Activated CD4-positive, alpha-beta T cell treated with anti-CD3 and anti-CD28 coated beads, Interleukin-2, amount 50 U/mL, for 1 hour (primary cell): ENCODE results near the gene ELK3.

Experiments
- DNase-seq: peaks from one replicate; pipeline ENCODE4 v3.0.0-alpha.2; 2020

The ELK3 gene

DNA sequence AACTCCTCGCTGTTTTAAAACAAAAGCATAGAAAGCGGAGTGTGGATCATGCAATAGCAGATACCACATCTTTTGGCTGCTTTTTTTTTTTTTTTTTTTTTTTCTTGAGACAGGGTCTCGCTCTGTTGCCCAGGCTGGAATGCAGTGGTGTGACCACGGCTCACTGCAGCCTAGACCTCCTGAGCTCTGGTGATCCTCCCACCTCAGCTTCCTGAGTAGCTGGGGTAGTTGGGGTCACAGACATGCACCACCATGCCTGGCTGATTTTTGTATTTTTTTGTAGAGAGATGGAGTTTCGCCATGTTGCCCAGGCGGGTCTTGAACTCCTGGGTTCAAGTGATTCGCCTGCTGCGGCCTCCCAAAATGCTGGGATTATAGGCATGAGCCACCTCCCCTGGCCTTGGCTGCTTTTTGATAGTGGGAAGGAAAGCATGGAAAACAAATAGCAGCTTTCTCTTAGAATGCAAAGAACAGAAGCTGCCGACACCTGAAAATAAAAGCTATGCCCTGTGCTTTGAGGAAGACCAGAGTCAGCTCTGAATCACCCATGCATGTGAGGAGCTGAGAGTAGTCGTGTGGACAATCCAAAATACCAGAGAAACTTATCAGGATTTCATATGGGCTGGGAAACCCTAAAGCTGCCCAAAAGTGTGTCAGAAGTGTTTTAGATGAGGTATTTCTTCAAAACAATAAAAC lies 3.6 kb upstream of the ELK3 start:
- no peak for DNase-seq

- no peak for DNase-seq
These were observed 1.1 kb upstream of the ELK3 start for GRCh38 chr12:96192926-96193573.

DNA sequence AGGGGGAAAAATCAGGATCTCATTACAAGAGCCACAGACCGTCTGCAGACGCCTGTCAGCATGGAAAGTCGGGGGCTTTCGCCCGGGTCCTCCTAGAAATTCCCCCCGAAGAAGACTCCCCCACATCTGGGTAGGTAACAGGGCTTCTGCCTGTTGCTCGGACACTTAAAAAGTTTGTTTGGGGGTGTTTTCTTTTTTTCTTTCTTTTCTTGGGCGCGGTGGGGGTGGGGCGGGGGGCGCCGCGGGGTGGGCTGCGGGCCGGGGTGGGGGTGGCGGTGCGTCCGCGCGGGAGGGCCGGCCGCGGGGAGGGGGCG lies 358 bp downstream of the ELK3 start:
- DNase-seq: no peak

DNA sequence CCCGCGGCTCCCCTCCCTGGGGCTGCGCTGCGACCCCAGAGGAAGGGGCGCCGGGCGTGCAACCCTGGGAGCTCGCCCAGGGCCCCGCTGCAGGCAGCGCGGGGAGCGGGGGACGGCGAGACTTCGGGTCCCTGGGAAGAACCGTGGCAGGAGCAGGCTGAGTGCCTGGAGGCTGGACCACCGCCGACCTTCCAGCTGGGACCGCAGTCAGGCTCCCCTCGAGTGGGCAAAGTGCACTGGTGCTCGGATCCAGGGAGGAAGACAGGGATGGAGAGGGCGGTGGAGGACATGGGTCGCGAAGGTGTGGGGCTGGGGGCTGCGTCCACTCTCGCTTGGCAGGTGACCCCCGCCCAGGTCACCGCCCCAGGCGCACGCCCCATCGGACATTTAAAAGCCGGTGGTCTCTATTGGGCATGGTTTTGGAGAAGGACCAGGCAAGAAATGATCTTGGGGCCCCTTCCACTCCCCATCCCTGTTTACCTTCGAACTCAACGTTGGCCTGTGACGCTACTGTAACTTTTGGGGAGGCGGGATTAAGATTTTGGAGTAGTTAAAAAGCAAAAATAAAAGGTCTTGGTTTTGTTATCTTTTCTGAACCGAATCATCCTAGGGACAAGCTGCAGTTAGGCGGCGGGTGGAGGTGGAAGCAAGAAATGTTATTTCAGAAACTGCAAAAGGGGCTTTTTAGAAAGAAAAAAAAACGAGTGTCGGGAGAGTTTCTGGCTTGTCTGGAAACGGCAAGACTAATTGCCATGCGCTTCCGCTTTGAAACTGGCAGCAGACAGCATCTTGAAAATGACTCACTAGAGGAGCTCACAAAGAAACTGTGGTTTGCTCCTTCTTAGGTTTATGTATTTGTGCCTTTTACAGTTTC lies 1.0 kb downstream of the ELK3 start:
- peak; percentile 71 for DNase-seq

DNA sequence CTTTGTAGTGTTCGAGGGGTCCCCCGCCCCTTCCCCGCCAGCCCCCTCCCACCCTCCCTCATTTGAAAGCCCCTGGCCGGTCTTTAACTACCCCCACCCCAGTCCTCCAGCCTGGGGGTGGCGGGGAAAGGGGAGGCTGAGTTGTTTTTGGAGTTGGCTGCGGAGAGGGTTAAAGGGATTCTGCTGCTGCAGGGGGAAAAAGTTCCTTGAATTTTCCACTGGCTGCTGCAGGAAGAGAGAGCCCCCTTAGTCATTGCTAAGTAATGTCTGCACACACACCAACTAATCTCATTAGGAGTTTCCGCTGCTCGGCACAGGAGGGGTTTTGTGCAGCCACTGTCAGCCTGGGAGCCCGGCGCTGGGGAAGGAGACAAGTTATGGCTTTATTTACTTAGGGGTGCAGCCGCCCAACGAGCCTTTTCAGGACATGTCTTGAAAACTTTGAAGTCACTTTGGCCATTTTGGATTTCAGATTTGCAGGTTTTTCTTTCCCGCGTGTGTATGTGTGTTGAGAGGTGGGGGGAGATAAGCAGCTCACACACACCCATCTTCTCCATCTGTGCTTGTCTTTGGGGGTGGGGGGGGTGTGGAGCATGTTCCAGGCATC lies 1.8 kb downstream of the ELK3 start:
- DNase-seq: peak; percentile 58

GRCh38 chr12:96196781-96197180 lies 2.6 kb downstream of the ELK3 start:
- no peak for DNase-seq

DNA sequence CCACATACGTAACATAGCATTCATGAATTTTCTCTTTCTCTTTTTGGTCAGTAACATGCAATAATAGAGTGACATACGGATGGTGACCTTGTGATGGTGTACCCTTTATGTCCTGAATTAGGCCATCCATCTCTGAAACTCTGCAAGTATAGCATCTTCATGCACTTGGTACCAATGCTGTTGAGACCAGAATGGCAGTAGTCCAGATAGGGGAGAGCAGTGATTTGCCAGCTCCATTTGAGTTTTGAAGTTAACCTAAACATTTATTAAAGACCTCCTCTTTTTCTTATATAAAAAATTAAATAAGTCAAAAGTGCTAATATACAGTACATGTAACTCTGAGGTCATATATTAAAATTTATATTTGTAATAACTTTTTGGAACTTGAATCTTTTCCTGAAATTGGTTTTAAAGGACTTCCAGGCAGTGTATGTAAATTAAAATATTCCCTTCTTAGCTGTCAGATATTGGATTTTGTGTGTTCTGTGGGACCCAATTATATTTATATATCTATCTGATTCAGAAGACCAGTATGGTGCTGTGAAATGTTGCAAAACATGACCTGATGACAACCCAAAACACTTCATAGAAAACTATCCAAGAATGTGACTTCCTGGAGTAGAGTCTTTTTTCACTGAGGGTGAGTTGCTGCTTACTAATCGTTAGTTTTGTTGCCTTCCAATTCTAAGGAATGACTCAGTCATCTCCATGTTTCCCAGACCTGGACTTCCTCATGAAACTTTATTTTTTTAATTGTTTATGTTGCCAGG lies 3.5 kb downstream of the ELK3 start:
- no peak for DNase-seq

DNA sequence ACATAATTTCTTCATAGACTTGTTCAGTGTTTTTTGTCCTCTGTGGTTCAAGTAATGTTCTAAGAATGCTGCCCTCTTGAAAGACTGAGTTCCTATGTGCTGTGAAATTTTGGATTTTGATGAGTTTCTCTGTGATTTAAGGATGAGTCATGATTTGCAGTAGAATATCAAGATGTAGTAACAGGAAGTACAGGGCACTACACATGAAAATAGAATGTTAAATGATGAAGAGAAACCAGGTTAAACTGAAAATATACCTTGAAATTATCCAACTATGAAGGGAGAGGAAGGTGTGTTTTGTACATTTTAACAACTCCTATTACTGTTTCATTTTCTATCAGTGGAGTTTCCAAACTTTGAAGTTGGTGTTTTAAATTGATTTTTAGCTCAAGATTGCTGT lies 4.8 kb downstream of the ELK3 start:
- no peak for DNase-seq

- DNase-seq: no peak
These were observed 5.3 kb downstream of the ELK3 start for GRCh38 chr12:96199464-96199863.

- DNase-seq: no peak
These were observed 7.4 kb downstream of the ELK3 start for GRCh38 chr12:96201272-96202227.

- no peak for DNase-seq
These were observed 10.2 kb downstream of the ELK3 start for GRCh38 chr12:96204381-96204780.

DNA sequence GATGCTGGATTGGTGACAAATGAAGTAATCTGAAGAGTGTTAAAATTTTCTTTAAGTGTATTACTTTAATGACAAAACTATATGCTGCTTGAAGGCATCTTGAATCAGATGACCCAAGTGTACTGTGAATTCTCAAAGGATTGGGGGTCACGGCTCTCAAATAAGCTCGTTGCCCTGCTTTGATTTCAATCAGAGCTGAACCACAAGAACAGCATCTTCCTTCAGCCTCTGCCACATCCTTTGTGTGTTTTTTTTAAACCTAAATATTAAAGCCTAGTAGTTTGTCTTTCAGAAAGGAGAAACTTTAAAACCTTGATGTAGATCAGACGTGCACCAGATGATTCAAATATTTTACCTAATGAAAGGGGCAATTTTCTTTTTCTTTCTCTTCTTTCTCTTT lies 11.7 kb downstream of the ELK3 start:
- no peak for DNase-seq

GRCh38 chr12:96206936-96207662 lies 12.9 kb downstream of the ELK3 start:
- DNase-seq: no peak

GRCh38 chr12:96208346-96208745 lies 14.2 kb downstream of the ELK3 start:
- no peak for DNase-seq

DNA sequence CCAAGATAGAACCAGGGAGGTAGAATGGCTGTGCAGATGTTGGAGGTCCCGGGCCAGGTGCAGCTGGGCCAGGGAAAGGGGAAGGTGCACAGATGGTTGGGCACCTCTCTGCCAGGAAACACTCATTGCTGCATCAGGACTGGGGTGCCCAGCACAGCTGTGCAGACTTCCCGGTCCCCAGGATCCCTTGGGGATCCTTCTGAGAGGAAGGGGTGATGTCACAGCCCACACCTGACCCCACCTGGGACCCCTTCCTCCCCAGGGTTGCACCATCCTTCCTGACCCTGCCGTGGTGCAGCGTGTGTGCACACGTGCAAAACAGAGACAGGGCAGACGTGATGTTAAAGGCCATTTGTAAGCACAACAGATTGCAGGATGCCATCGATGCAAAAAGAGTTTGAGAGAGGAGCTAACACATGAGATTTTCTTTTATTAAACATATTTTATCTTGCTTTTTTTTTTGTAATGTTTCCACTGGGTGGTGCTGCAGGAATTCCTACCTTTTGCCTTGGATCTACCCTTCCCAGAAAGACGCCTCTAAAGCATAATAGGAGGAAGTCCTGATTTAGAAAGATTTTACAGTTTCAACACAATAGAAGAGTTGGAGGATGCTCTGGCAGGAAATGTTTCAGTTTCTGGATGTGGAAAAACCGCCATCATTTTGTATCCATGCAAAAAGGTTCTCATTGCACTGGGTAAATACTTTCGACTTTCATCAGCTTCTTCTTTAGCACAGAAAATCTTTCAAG lies 14.8 kb downstream of the ELK3 start:
- DNase-seq: no peak

- DNase-seq: peak; percentile 49
These were observed 16.3 kb downstream of the ELK3 start for GRCh38 chr12:96210376-96211055.

- DNase-seq: no peak
These were observed 17.8 kb downstream of the ELK3 start for GRCh38 chr12:96211988-96212387.

DNA sequence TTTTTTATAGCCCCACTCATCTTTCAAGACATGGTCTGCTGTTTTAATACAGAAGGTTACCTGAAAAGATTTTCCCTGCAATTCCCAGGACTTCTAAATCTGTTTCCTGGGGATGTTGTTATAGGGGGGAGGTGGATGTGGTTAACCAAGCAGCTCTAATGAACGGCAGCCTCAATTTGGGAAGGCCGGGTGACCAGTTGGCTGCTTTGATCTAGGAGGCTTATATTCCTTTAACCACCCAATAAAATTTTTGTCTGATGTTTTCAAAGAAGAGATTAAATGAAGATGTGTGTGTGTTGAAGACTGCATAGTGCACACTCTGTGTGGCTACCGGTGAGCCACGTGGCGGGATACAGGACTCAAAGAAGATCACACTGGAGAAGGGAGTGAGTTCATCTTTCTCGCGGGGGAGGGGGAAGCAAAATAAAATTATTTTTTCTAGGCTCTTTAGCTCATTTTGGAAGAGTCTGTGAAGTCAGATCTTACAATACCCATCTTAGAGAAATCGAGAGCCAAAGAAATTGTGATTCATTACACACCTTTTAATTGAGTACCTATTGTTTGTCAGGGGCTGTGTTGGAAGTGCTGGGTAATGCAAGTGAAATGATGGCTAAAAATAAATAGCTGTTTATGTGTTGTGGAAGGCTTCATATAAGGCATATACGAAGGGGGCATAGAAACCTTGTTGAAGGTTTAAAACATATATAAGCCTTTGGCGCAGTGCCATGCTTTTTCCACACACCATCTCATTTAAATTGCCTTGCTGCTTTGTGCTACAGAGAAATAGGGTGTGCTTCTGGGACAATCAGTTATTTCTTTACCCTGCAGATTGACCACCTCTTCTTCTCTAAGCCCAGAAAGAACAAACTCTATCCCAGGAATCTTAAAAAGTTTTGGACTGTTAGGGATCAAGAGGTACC lies 18.5 kb downstream of the ELK3 start:
- DNase-seq: no peak
